ENCODE data around the gene FER1L5. TPM values are rescaled to one million over a fixed set of nuclear protein-coding genes. Genes with fewer than 3 reads are reported as not detected.

Gene FER1L5
- total and polyA plus RNA-seq, 12 donors: 0.02 to 0.87 (median 0.14) TPM; not detected in 1

GRCh38 chr2:96699621-96700020 lies 57.1 kb downstream of the FER1L5 start:
- Histone ChIP-seq H3K27ac (no peak overlapping the region), H3K27me3 (no peaks in the 10 kb centered on the region), H3K4me3 (no peak overlapping the region), H3K4me1 (replicated peaks in 1 of 2) (no peaks in the 10 kb centered on the region), H3K36me3 (replicated peaks in 1 of 2) (no peaks in the 10 kb centered on the region), H3K9me3 (replicated peaks in 1 of 3) (no peaks in the 10 kb centered on the region)
- WGBS, 4 donors: 59 to 84% (median 80%) methylated on average over 4 to 9 of the region's 9 CpGs
- TF ChIP-seq CTCF (IDR thresholded peaks at IDR 0.05) (no peak), POLR2A (IDR thresholded peaks at IDR 0.05) (no peak)
- DNase-seq: peak in 2 of 7 donors; percentile 8 to 9
- intact Hi-C loops (cut with DNase I): no loop called here

GRCh38 chr2:96700086-96700485 lies 57.5 kb downstream of the FER1L5 start:
- no peaks in the 10 kb centered on the region for H3K9me3 ChIP-seq (replicated peaks in 1 of 3)
- peaks cover 0 to under 1% of the 10 kb centered on the region in 2 donors for H3K36me3 ChIP-seq (replicated peaks in 1 of 2)
- no peak overlapping the region for H3K27ac ChIP-seq
- H3K27me3 ChIP-seq: no peaks in the 10 kb centered on the region
- H3K4me1 ChIP-seq (replicated peaks in 1 of 2): no peaks in the 10 kb centered on the region
- 93 to 98% (median 98%) methylated on average over 6 to 8 of the region's 8 CpGs for WGBS, 4 donors
- no peak overlapping the region for H3K4me3 ChIP-seq
- TF ChIP-seq POLR2A (IDR thresholded peaks at IDR 0.05) (no peak), CTCF (IDR thresholded peaks at IDR 0.05) (no peak)
- intact Hi-C loops (cut with DNase I): no loop called here
- DNase-seq: no peak

GRCh38 chr2:96701636-96702035 lies 59.1 kb downstream of the FER1L5 start:
- Histone ChIP-seq H3K27me3 (no peaks in the 10 kb centered on the region), H3K36me3 (replicated peaks in 1 of 2) (peaks cover 0 to 16% of the 10 kb centered on the region in 2 donors), H3K9me3 (replicated peaks in 1 of 3) (no peaks in the 10 kb centered on the region), H3K27ac (no peak overlapping the region), H3K4me1 (replicated peaks in 1 of 2) (no peaks in the 10 kb centered on the region), H3K4me3 (no peak overlapping the region)
- intact Hi-C loops (cut with DNase I): no loop called here
- TF ChIP-seq POLR2A (IDR thresholded peaks at IDR 0.05) (no peak), CTCF (IDR thresholded peaks at IDR 0.05) (no peak)
- 90 to 96% (median 95%) methylated on average over 5 to 6 of the region's 6 CpGs for WGBS, 4 donors
- DNase-seq: no peak

- no peak for TF ChIP-seq CTCF (IDR thresholded peaks at IDR 0.05)
- TF ChIP-seq POLR2A (IDR thresholded peaks at IDR 0.05): no peak
- intact Hi-C loops (cut with DNase I): no loop called here
- Histone ChIP-seq H3K27ac (no peak overlapping the region), H3K4me3 (no peak overlapping the region), H3K9me3 (replicated peaks in 1 of 3) (no peaks in the 10 kb centered on the region), H3K36me3 (replicated peaks in 1 of 2) (peaks cover 0 to 22% of the 10 kb centered on the region in 2 donors), H3K4me1 (replicated peaks in 1 of 2) (no peaks in the 10 kb centered on the region), H3K27me3 (no peaks in the 10 kb centered on the region)
- no peak for DNase-seq
- WGBS, 4 donors: 86 to 92% (median 90%) methylated on average over 8 to 17 of the region's 17 CpGs
These were observed 59.7 kb downstream of the FER1L5 start for GRCh38 chr2:96702098-96702785.

Data from adrenal gland (tissue), 12 donors.